ENCODE data around the gene WBP2. TPM values are rescaled to one million over a fixed set of nuclear protein-coding genes. Genes with fewer than 3 reads are reported as not detected.

WBP2 gene
- total and polyA plus RNA-seq, 8 donors, result 56.0 to 106 (median 67.9) TPM

- WGBS, 2 donors, result 20 to 22% methylated on average over 18 of the region's 18 CpGs
- FAIRE-seq (no peak), ATAC-seq (peak; percentile 68 to 87 (median 80)), DNase-seq (peak; percentile 88 to 96 (median 92))
- peak overlapping the region; percentile 9 to 69 (median 48) for H3K27ac ChIP-seq
- no peak overlapping the region for H3K4me3 ChIP-seq
- no peaks in the 10 kb centered on the region for H3K9me3 ChIP-seq
- TF ChIP-seq CTCF (IDR thresholded peaks at IDR 0.05), result no peak
- H3K27me3 ChIP-seq, result no peaks in the 10 kb centered on the region
- H3K4me1 ChIP-seq, result peaks cover 12 to 17% (median 12%) of the 10 kb centered on the region in 3 donors
- H3K36me3 ChIP-seq, result peaks cover 0 to 42% (median 16%) of the 10 kb centered on the region in 3 donors
- intact Hi-C loops (cut with DNase I), result no loop called here
Observed at GRCh38 chr17:75822119-75822799, 32.9 kb downstream of the WBP2 start.

DNA sequence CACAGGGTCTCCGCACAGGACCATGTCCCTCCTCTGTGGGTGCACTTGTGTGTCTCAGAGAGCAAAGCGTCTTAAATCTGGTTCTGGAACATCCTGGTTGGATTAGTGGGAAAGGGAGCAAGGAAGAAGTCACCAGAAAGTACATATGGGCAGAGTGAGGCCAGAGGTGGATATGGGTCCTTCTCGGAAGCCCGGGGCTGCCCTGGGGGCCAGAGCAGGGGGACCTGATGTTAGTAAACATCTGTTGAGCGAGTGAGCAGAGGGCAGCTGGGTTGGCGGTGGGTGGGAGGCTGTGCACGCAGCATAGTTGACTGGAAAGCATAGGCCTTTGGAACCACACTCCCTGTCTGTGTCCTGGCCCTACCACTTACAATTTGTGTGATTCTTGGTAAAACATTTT, 33.6 kb downstream of the WBP2 start:
- peaks cover 12 to 15% (median 12%) of the 10 kb centered on the region in 3 donors for H3K4me1 ChIP-seq
- DNase-seq (peak in 1 of 6 donors; percentile 17), ATAC-seq (no peak), FAIRE-seq (no peak)
- peaks cover 1 to 49% (median 16%) of the 10 kb centered on the region in 3 donors for H3K36me3 ChIP-seq
- intact Hi-C loops (cut with DNase I), result no loop called here
- H3K27me3 ChIP-seq, result no peaks in the 10 kb centered on the region
- H3K4me3 ChIP-seq, result no peak overlapping the region
- peak overlapping the region in 2 of 4 donors; percentile 58 to 69 for H3K27ac ChIP-seq
- H3K9me3 ChIP-seq, result no peaks in the 10 kb centered on the region
- no peak for TF ChIP-seq CTCF (IDR thresholded peaks at IDR 0.05)
- WGBS, 2 donors, result 91 to 97% methylated on average over 7 of the region's 7 CpGs

DNA sequence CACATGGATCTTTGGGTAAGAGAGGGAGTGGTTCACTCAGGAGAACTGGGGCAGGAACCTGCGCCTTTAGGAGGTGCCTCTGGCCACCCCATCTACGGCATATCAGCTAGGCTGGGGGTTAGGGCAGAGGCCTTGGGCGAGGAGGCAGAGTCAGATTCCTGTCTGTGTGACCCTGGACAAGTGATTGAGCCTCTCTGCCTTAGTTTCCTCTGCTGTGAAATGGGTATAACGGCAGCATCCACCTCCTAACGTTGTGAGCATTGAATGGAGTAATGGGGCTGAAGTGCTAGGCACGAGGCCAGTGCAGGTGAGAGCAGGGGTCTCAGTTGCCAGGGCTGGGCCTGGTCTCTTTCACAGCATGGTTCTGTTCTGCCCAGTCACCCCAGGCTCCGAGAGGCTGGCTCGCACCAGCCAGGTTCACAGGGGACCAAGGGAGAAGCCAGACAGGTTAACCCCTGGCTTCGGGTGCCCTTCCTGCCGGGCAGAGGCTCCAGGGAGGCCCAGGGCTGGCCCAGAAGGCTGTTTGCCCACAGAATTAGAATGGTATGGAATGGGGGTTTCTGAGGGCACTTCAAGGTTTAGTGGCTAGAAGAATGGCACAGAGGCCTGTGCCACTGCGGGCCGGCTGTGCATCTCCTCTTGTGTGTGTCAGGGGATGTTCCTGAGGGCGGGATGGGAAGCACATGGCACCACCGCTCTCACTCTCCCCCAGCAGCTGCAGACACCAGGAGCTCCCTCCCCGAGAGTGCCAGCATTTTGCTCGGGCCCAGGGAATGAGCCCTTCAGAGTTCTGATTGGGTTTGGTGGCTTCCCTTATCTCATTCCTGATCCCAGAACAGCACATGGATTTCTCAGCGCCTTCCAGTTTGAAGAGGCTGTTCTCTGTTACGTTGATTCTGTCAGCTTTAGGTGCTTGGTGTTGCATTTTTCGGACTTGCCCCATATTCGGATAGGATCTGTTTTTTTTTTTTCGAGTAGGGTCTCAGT, 34.7 kb downstream of the WBP2 start:
- peaks cover 6 to 54% (median 16%) of the 10 kb centered on the region in 3 donors for H3K36me3 ChIP-seq
- peak in 2 of 6 donors; percentile 14 to 46 for DNase-seq
- no peak for FAIRE-seq
- 86 to 88% methylated on average over 21 of the region's 21 CpGs for WGBS, 2 donors
- TF ChIP-seq CTCF (IDR thresholded peaks at IDR 0.05), result no peak
- no peaks in the 10 kb centered on the region for H3K9me3 ChIP-seq
- no peak overlapping the region for H3K4me3 ChIP-seq
- no peak for ATAC-seq
- H3K4me1 ChIP-seq, result peaks cover 12 to 15% (median 12%) of the 10 kb centered on the region in 3 donors
- no peaks in the 10 kb centered on the region for H3K27me3 ChIP-seq
- intact Hi-C loops (cut with DNase I), result no loop called here
- no peak overlapping the region for H3K27ac ChIP-seq

DNA sequence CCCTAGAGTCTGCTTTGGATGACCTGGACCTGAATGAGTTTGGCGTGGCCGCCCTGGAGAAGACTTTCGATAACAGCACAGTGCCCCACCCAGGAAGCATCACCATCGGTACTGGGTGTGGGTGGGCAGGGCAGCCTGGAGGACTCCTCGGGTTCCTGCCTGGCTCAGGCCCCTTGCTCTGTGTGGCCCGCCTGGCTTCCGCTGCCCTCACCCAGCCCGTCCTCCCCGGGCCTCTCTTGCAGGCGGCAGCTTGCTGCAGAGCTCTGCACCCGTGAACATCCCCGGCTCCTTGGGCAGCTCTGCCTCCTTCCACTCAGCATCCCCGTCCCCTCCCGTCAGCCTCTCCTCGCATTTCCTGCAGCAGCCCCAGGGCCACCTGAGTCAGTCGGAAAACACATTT, 35.5 kb downstream of the WBP2 start:
- no peak for ATAC-seq
- H3K27ac ChIP-seq, result no peak overlapping the region
- H3K4me3 ChIP-seq, result no peak overlapping the region
- 92 to 93% methylated on average over 16 of the region's 16 CpGs for WGBS, 2 donors
- H3K4me1 ChIP-seq, result peaks cover 12 to 15% (median 12%) of the 10 kb centered on the region in 3 donors
- no peaks in the 10 kb centered on the region for H3K9me3 ChIP-seq
- DNase-seq, result peak in 1 of 6 donors; percentile 59
- intact Hi-C loops (cut with DNase I), result no loop called here
- no peak for FAIRE-seq
- no peak for TF ChIP-seq CTCF (IDR thresholded peaks at IDR 0.05)
- no peaks in the 10 kb centered on the region for H3K27me3 ChIP-seq
- peaks cover 6 to 61% (median 16%) of the 10 kb centered on the region in 3 donors for H3K36me3 ChIP-seq

Data from pancreas (tissue), 10 donors.